Breast epithelium (tissue), 4 donors: Measurements from ENCODE around the gene GPATCH3. TPM values are rescaled to one million over a fixed set of nuclear protein-coding genes. Genes with fewer than 3 reads are reported as not detected.

Experiments used
- DNase-seq, 2 donors: peaks; one replicate each; pipeline ENCODE4 v3.0.0-alpha.2; 2019; ENCODE audit warnings: low spot score in 2 of 2
- H3K27ac ChIP-seq, 2 donors: fragments of 200-600 bp; sonication (generic) in 1 of 2; one replicate each; pipeline ENCODE4 v1.5.1; 2016 to 2019; ENCODE audit warnings: mild to moderate bottlenecking in 1 of 2
- H3K27me3 ChIP-seq, 2 donors: fragments of 200-600 bp; sonication (generic) in 1 of 2; one replicate each; pipeline versions ENCODE4 v1.5.1 to v1.6.0; 2017 to 2019; ENCODE audit warnings: control low read depth in 1 of 2, mild to moderate bottlenecking in 1 of 2
- H3K36me3 ChIP-seq: fragments of 200-600 bp; one replicate; pipeline ENCODE4 v1.5.1; 2019
- H3K4me1 ChIP-seq, 2 donors: fragments of 200-600 bp; sonication (generic); one replicate each; pipeline ENCODE4 v1.5.1; 2016 to 2019; ENCODE audit warnings: control low read depth in 1 of 2
- H3K4me3 ChIP-seq, 3 donors: fragments of 200-600 bp; sonication (generic); 1 replicate in 2 of 3; 2 replicates in 1 of 3; pipeline ENCODE4 v1.5.1; 2016 to 2019; ENCODE audit warnings: mild to moderate bottlenecking in 3 of 3, moderate library complexity in 2 of 3
- H3K9me3 ChIP-seq, 2 donors: fragments of 200-600 bp; sonication (generic) in 1 of 2; one replicate each; pipeline ENCODE4 v1.5.1; 2016 to 2019; ENCODE audit warnings: control low read depth in 1 of 2
- POLR2A ChIP-seq: fragments of 450-650 bp; IDR thresholded peaks from one replicate; pipeline ENCODE4 v1.6.1; 2016; ENCODE audit warnings: antibody characterized with exemption, mild to moderate bottlenecking, moderate library complexity
- POLR2AphosphoS5 ChIP-seq, 3 donors: sonication (generic); formaldehyde crosslinking; IDR thresholded peaks; one replicate each; pipeline ENCODE4 v1.6.1; 2017; ENCODE audit warnings: antibody characterized with exemption in 3 of 3
- intact Hi-C: fragments of 100-400 bp; cut with DNase I; formaldehyde crosslinking; loops from one replicate; pipeline ENCODE4 v1.15.1; 2023; ENCODE audit warnings: low total_unique reads
- total RNA-seq, 3 donors: library from RNA; depleted of rRNA; stranded (reverse); fragments of >200 nt; gene quantifications; one replicate each; pipeline ENCODE4 v1.1.0, GENCODE V29; 2016
- TF ChIP-seq, protein P1 (sequence below), 3 donors: fragments of 450-650 bp; IDR thresholded peaks; one replicate each; pipeline ENCODE4 v1.5.1; 2016 to 2017; ENCODE audit warnings: antibody characterized with exemption in 3 of 3, mild to moderate bottlenecking in 3 of 3, moderate library complexity in 3 of 3

The GPATCH3 gene
- total RNA-seq, 3 donors from 2014 or later, result 8.3 to 13.5 (median 11.8) TPM

- H3K27me3 ChIP-seq, result no peaks in the 10 kb centered on the region
- no peak overlapping the region for H3K27ac ChIP-seq
- intact Hi-C loops, result no loop called here
- peaks cover 5% of the 10 kb centered on the region for H3K36me3 ChIP-seq
- H3K4me1 ChIP-seq, result no peaks in the 10 kb centered on the region
- no peak overlapping the region for H3K4me3 ChIP-seq
- no peaks in the 10 kb centered on the region for H3K9me3 ChIP-seq
- no peak for DNase-seq
- TF ChIP-seq, protein P1, sequence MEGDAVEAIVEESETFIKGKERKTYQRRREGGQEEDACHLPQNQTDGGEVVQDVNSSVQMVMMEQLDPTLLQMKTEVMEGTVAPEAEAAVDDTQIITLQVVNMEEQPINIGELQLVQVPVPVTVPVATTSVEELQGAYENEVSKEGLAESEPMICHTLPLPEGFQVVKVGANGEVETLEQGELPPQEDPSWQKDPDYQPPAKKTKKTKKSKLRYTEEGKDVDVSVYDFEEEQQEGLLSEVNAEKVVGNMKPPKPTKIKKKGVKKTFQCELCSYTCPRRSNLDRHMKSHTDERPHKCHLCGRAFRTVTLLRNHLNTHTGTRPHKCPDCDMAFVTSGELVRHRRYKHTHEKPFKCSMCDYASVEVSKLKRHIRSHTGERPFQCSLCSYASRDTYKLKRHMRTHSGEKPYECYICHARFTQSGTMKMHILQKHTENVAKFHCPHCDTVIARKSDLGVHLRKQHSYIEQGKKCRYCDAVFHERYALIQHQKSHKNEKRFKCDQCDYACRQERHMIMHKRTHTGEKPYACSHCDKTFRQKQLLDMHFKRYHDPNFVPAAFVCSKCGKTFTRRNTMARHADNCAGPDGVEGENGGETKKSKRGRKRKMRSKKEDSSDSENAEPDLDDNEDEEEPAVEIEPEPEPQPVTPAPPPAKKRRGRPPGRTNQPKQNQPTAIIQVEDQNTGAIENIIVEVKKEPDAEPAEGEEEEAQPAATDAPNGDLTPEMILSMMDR (IDR thresholded peaks at IDR 0.05), result no peak
- TF ChIP-seq POLR2AphosphoS5 (IDR thresholded peaks at IDR 0.05) (no peak), POLR2A (no peak)
Observed at GRCh38 chr1:26856604-26857469, 43.4 kb downstream of the GPATCH3 start.

DNA sequence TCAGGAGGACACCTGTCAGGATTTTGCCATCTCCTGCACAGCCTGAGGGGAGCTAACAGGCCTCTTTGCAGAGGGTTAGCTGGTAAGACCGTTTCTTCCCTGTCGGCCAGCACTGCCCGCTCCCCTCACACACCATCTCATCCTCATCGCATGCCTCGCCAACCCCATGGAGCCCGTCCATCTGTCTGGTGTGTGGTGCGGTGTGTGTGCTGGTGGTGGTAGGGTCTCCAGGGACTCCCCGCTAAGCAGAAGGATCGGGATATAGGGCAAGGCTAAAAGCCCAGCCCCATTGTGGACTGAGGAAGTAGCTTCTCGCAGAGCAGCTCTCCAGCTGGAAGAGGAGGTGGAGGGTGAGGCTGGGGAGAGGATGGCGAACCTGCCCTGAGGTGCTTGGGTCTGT is 44.1 kb downstream of the GPATCH3 start:
- no peaks in the 10 kb centered on the region for H3K4me1 ChIP-seq
- no peak overlapping the region for H3K4me3 ChIP-seq
- peaks cover 6% of the 10 kb centered on the region for H3K36me3 ChIP-seq
- no peak for TF ChIP-seq POLR2A
- TF ChIP-seq, protein P1 (IDR thresholded peaks at IDR 0.05), result no peak
- no peak for DNase-seq
- H3K27me3 ChIP-seq, result no peaks in the 10 kb centered on the region
- no peak overlapping the region for H3K27ac ChIP-seq
- intact Hi-C loops, result no loop called here
- H3K9me3 ChIP-seq, result no peaks in the 10 kb centered on the region

DNA sequence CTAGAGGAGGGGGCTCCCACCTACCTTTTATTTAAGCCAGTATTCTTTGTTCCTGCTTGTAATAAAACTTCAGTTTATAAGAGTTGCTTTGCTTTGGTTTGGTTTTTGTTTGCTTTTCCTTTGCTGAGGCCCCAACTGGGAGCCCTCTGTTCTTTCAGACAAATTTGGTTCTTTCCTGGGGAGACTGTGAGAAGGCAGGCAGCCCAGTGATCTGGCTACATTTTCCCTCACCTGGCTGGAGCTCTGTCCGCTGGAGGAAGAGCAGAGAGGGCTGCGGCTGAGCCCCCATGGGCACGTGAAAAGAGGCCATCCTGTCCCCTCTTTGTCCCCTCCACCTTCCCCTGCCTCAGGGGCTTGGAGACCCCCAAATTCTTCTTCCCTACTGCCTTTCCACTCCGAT is 44.6 kb downstream of the GPATCH3 start:
- TF ChIP-seq, protein P1 (IDR thresholded peaks at IDR 0.05), result no peak
- TF ChIP-seq POLR2AphosphoS5 (IDR thresholded peaks at IDR 0.05), result no peak
- TF ChIP-seq POLR2A, result no peak
- Histone ChIP-seq H3K4me1 (no peaks in the 10 kb centered on the region), H3K27me3 (no peaks in the 10 kb centered on the region), H3K36me3 (peaks cover 6% of the 10 kb centered on the region), H3K9me3 (no peaks in the 10 kb centered on the region), H3K27ac (no peak overlapping the region), H3K4me3 (no peak overlapping the region)
- intact Hi-C loops, result no loop called here
- DNase-seq, result no peak

DNA sequence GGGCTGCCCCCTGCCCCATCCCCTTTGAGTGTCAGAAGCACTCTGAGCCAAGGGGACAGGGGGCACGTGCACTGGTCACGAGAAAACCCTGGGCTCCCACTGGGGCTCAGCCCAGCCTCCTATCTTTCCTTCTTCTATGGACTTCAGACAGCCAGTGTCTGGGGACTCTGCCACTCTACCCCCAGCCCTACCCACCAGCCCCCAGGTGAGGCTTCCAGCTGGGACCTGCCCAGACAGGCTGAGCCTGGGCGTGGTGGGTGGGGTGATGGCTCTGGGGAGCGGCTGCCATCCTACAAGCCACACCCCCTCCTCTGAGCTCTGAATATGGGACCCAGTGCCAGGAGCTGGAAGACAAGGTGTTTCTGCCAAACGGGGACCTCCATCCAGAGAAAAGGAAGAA is 45.4 kb downstream of the GPATCH3 start:
- H3K4me1 ChIP-seq, result no peaks in the 10 kb centered on the region
- no peak for DNase-seq
- intact Hi-C loops, result no loop called here
- no peak for TF ChIP-seq POLR2A
- no peak for TF ChIP-seq POLR2AphosphoS5 (IDR thresholded peaks at IDR 0.05)
- TF ChIP-seq, protein P1 (IDR thresholded peaks at IDR 0.05), result no peak
- H3K27me3 ChIP-seq, result no peaks in the 10 kb centered on the region
- no peak overlapping the region for H3K4me3 ChIP-seq
- H3K27ac ChIP-seq, result no peak overlapping the region
- H3K36me3 ChIP-seq, result peaks cover 6% of the 10 kb centered on the region
- H3K9me3 ChIP-seq, result no peaks in the 10 kb centered on the region

DNA sequence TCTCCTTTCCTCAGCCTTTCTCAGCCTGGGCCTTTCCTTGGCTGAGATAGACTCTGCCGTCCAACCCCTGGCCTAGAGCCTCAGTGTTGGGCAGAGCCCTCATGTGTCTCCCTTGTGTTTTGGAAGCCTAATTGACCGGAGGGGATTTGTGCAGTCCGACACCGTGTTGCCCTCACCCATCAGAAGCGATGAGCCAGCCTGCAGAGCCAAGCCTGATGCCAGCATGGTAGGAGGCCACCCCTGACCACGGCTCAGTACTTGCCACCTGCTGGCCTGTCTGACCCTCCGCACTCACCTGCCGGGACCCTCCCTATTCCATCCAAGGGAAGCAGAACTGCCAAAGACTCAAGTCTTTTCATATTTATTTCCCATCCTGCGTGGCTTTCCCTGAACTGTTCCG is 46.7 kb downstream of the GPATCH3 start:
- intact Hi-C loops, result no loop called here
- no peak for DNase-seq
- peaks cover 6% of the 10 kb centered on the region for H3K36me3 ChIP-seq
- no peaks in the 10 kb centered on the region for H3K9me3 ChIP-seq
- H3K27ac ChIP-seq, result peak overlapping the region; percentile 3 to 29
- no peak overlapping the region for H3K4me3 ChIP-seq
- no peak for TF ChIP-seq POLR2AphosphoS5 (IDR thresholded peaks at IDR 0.05)
- TF ChIP-seq, protein P1 (IDR thresholded peaks at IDR 0.05), result no peak
- no peak for TF ChIP-seq POLR2A
- no peaks in the 10 kb centered on the region for H3K4me1 ChIP-seq
- H3K27me3 ChIP-seq, result no peaks in the 10 kb centered on the region
